ENCODE results near the gene SSR1.

SSR1 gene

DNA sequence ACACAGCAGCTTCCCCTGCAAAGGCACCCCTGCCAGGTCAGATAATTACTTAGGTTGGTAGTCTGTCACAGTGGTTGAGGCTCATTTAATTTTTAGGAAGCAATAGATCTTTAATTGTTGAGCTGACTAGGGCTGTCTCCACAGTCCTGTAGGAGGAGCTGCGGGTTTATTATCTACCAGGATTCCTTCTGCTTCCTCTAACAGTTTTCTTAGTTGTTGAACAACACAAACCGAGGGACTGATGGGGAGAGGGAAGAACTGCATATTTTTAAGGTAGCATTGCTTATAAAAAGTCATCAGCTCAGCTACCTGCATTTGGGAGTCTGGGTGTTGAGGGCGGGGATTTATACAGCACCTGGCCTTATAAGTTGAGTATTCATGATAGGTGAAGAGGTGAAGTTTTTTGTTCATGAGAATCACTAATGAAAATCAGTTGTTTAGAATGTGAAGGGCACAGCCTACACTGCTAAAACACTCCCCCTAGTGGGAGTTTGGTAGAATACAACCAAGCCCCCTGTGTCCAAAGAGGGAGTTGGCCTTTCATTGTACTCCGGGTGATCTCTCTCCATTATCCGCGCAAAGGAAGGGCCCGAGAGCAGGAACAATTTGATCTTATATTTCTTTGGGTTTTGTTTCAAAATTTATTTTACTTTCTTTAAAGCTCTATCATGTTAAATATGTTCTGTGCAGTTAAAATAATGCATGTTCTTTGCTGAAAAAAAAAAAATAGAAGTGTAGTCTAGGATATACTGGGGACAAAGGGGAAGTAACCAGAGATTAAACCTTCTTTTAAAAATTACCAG, 69.6 kb downstream of the SSR1 start:
- TF ChIP-seq, protein P1, sequence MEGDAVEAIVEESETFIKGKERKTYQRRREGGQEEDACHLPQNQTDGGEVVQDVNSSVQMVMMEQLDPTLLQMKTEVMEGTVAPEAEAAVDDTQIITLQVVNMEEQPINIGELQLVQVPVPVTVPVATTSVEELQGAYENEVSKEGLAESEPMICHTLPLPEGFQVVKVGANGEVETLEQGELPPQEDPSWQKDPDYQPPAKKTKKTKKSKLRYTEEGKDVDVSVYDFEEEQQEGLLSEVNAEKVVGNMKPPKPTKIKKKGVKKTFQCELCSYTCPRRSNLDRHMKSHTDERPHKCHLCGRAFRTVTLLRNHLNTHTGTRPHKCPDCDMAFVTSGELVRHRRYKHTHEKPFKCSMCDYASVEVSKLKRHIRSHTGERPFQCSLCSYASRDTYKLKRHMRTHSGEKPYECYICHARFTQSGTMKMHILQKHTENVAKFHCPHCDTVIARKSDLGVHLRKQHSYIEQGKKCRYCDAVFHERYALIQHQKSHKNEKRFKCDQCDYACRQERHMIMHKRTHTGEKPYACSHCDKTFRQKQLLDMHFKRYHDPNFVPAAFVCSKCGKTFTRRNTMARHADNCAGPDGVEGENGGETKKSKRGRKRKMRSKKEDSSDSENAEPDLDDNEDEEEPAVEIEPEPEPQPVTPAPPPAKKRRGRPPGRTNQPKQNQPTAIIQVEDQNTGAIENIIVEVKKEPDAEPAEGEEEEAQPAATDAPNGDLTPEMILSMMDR (conservative IDR thresholded peaks at IDR 0.05; ENCODE audit: low read length), result peak; percentile 91
- TF ChIP-seq EZH2phosphoT487 (IDR thresholded peaks at IDR 0.05; ENCODE audit: borderline replicate concordance), result no peak
- Histone ChIP-seq H3K79me2 (ENCODE audit: insufficient read depth, low read length) (no peaks in the 10 kb centered on the region), H2AFZ (ENCODE audit: low read length) (no peak overlapping the region), H3K9me3 (ENCODE audit: insufficient read depth, low read depth, low read length) (no peaks in the 10 kb centered on the region), H3K36me3 (ENCODE audit: insufficient read depth, low read length) (peaks cover 64% of the 10 kb centered on the region; the same call in 1 of the 2 replicates), H3K4me2 (ENCODE audit: low read depth, low read length, poor library complexity, severe bottlenecking) (peak overlapping the region; percentile 59), H4K20me1 (ENCODE audit: insufficient read depth, low read length, poor library complexity, severe bottlenecking) (peaks cover 3% of the 10 kb centered on the region), H3K9me2 (replicated peaks; ENCODE audit: low read depth, low read length) (no peaks in the 10 kb centered on the region), H3K4me3 (ENCODE audit: low read length, poor library complexity, severe bottlenecking) (no peak overlapping the region), H3K27me3 (ENCODE audit: insufficient read depth, low read length, poor library complexity, severe bottlenecking) (no peaks in the 10 kb centered on the region), H3K9ac (ENCODE audit: low read depth, low read length, poor library complexity, severe bottlenecking) (no peak overlapping the region), H3F3A (ENCODE audit: low read depth) (0 out of 2 replicates have a peak, but pooled peaks cover 4% of the 10 kb centered on the region), H3K4me1 (ENCODE audit: insufficient read depth, low read length, poor library complexity, severe bottlenecking) (peaks cover 19% of the 10 kb centered on the region)

DNA sequence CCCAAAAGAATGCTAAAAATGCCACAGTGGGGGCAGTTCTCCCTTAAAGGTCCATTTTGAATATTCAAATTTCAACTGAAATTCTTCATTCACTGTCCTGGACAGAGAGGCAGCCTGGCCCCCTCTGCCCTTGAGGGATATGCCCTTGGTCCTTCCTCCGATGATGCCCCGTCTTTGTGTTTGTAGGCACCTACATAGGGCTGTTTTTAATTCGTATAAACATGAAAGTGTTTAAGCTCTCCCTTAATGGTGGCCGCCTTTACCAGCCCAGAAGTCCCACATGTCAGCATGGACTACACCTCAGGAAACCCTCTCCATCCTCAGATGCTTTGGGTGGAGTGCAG, 70.2 kb downstream of the SSR1 start:
- Histone ChIP-seq H3K9ac (ENCODE audit: low read depth, low read length, poor library complexity, severe bottlenecking) (no peak overlapping the region), H3K36me3 (ENCODE audit: insufficient read depth, low read length) (peaks cover 59% of the 10 kb centered on the region; the same call in 1 of the 2 replicates)

DNA sequence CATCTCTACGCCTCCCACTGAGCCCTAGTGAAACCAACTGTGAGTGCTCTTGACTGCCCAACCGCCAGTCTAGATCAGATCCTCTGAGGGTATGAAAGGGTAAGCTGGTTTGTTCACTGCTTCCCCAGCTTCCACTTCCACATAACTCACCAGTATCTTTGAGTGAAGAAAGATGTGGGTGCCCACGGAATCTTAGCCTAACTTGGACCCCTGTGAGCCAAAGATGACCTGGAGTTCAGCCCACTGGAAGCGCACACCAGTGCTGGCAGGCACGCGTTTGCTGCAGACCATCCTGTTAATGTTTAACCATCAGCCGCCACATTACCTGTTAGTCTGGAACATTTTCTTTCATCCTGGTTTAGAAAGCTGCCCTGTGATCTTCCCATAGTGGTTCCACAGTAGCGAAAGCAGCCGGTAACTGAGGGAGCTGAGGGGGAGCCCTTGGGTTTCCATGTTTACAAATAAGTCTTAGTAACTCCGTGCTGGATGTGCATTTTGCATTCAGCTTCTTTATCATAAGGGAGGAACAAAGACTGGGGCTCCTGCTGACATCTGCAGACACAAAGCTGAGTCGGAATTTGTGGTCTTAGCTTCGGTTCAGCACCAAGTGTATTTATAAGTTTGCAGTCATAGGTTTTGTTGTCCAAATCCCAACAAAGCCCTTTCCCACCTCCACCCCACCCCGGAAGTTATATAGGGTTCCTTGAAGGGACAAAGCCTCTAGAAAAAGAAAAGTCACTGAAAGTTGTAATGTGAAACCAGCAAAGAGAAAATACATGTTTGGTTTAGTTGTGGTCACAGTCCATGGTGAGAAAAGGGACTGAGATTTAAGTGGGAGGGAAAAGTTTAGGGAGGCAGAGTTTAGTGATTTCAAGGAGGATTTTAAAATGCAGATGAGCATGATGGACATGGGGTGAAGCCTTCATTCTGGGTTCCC, 71.0 kb downstream of the SSR1 start:
- H3K36me3 ChIP-seq (ENCODE audit: insufficient read depth, low read length), result peaks cover 55% of the 10 kb centered on the region; the same call in 1 of the 2 replicates
- H3K4me2 ChIP-seq (ENCODE audit: low read depth, low read length, poor library complexity, severe bottlenecking), result no peak overlapping the region
- no peak overlapping the region for H3K9ac ChIP-seq (ENCODE audit: low read depth, low read length, poor library complexity, severe bottlenecking)
- H3K9me2 ChIP-seq (replicated peaks; ENCODE audit: low read depth, low read length), result no peaks in the 10 kb centered on the region
- H4K20me1 ChIP-seq (ENCODE audit: insufficient read depth, low read length, poor library complexity, severe bottlenecking), result peaks cover 3% of the 10 kb centered on the region
- H2AFZ ChIP-seq (ENCODE audit: low read length), result no peak overlapping the region
- H3F3A ChIP-seq (ENCODE audit: low read depth), result 0 out of 2 replicates have a peak, but pooled peaks cover 4% of the 10 kb centered on the region
- no peak for TF ChIP-seq EZH2phosphoT487 (IDR thresholded peaks at IDR 0.05; ENCODE audit: borderline replicate concordance)
- TF ChIP-seq, protein P1 (conservative IDR thresholded peaks at IDR 0.05; ENCODE audit: low read length), result no peak
- H3K4me3 ChIP-seq (ENCODE audit: low read length, poor library complexity, severe bottlenecking), result no peak overlapping the region
- H3K4me1 ChIP-seq (ENCODE audit: insufficient read depth, low read length, poor library complexity, severe bottlenecking), result peaks cover 19% of the 10 kb centered on the region
- no peaks in the 10 kb centered on the region for H3K79me2 ChIP-seq (ENCODE audit: insufficient read depth, low read length)
- H3K27me3 ChIP-seq (ENCODE audit: insufficient read depth, low read length, poor library complexity, severe bottlenecking), result no peaks in the 10 kb centered on the region
- H3K9me3 ChIP-seq (ENCODE audit: insufficient read depth, low read depth, low read length), result no peaks in the 10 kb centered on the region

More for the DNA sequence above, 70.2 kb downstream of the SSR1 start:
- Histone ChIP-seq H4K20me1 (ENCODE audit: insufficient read depth, low read length, poor library complexity, severe bottlenecking) (peaks cover 3% of the 10 kb centered on the region), H3K79me2 (ENCODE audit: insufficient read depth, low read length) (no peaks in the 10 kb centered on the region), H2AFZ (ENCODE audit: low read length) (no peak overlapping the region), H3K4me1 (ENCODE audit: insufficient read depth, low read length, poor library complexity, severe bottlenecking) (peaks cover 19% of the 10 kb centered on the region), H3K4me2 (ENCODE audit: low read depth, low read length, poor library complexity, severe bottlenecking) (peak overlapping the region; percentile 59), H3F3A (ENCODE audit: low read depth) (0 out of 2 replicates have a peak, but pooled peaks cover 4% of the 10 kb centered on the region), H3K9me2 (replicated peaks; ENCODE audit: low read depth, low read length) (no peaks in the 10 kb centered on the region), H3K9me3 (ENCODE audit: insufficient read depth, low read depth, low read length) (no peaks in the 10 kb centered on the region), H3K4me3 (ENCODE audit: low read length, poor library complexity, severe bottlenecking) (no peak overlapping the region), H3K27me3 (ENCODE audit: insufficient read depth, low read length, poor library complexity, severe bottlenecking) (no peaks in the 10 kb centered on the region)
- TF ChIP-seq EZH2phosphoT487 (IDR thresholded peaks at IDR 0.05; ENCODE audit: borderline replicate concordance), result no peak

Measured in Loucy (cell line).